ENCODE measurements around the gene PIGL.
"Not testable (repeated sequence)": the region's sequence is repeated elsewhere in the genome, so short reads cannot be mapped to it uniquely, and the experiment has no call there.

Gene PIGL

DNA sequence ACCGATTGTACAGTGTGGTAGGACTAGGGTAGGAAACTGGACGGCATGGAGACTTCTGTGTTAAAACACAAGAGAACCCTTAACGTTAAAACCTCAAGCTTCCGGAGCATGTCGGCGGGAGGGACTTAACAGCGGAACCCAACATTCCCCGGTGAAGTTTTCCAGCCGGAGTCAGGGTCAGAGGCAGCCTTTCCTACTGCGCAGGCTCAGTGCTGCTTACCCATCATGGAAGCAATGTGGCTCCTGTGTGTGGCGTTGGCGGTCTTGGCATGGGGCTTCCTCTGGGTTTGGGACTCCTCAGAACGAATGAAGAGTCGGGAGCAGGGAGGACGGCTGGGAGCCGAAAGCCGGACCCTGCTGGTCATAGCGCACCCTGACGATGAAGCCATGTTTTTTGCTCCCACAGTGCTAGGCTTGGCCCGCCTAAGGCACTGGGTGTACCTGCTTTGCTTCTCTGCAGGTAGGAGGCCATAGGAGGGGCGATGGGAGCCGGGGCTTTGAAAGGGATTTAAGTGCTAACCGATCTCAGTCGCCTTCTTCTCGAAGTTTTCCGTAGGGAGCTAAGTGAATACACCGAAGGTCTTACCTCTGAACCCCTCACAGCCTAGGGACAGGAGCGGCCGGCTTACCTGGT lies at the start of gene PIGL:
PIGL (plus strand) TSS at position 209 of the 634 bp plus-strand sequence; CDS start at position 226, 17 bp downstream.
- Histone ChIP-seq H3K9ac (ENCODE audit: low read length) (peak within 1 kb of the TSS; percentile 96), H3K9me3 (ENCODE audit: control insufficient read depth, low read length) (no peaks in the 10 kb centered on the region), H3K4me3 (ENCODE audit: low read length) (peak within 1 kb of the TSS; percentile 97), H3K4me1 (ENCODE audit: control insufficient read depth, insufficient read depth, low read length) (peaks cover 35% of the 10 kb centered on the region), H3K36me3 (ENCODE audit: control insufficient read depth, insufficient read depth, low read length, severe bottlenecking) (no peaks in the 10 kb centered on the region), H3K27me3 (replicated peaks; ENCODE audit: control insufficient read depth, insufficient read depth, low read length) (no peaks in the 10 kb centered on the region)
- peak; percentile 96 for DNase-seq (ENCODE audit: low read depth)

GRCh38 chr17:16171613-16172012 lies 45.4 kb upstream of the PIGL start:
- no peak for DNase-seq (ENCODE audit: low read depth)
- Histone ChIP-seq H3K27me3 (replicated peaks; ENCODE audit: control insufficient read depth, insufficient read depth, low read length) (no peaks in the 10 kb centered on the region), H3K9me3 (ENCODE audit: control insufficient read depth, low read length) (no peaks in the 10 kb centered on the region), H3K9ac (ENCODE audit: low read length) (no peak overlapping the region), H3K4me1 (ENCODE audit: control insufficient read depth, insufficient read depth, low read length) (no peaks in the 10 kb centered on the region), H3K4me3 (ENCODE audit: low read length) (no peak overlapping the region), H3K36me3 (ENCODE audit: control insufficient read depth, insufficient read depth, low read length, severe bottlenecking) (peaks cover 21% of the 10 kb centered on the region)

DNA sequence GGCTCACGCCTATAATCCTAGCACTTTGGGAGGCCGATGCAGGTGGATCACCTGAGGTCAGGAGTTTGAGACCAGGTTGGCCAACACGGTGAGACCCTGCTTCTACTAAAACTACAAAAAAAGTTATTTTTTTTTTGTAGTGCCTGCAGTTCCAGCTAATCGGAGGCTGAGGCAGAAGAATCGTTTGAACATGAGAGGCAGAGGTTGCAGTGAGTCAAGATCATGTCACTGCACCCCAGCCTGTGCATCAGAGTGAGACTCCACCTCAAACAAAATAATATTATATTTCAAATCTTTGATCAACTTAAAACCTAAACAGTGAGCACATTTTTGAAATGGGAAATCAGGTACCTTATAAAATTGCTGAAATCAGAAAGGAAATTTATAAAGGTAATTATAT lies 38.2 kb upstream of the PIGL start:
- Histone ChIP-seq H3K9me3 (ENCODE audit: control insufficient read depth, low read length) (no peaks in the 10 kb centered on the region), H3K9ac (ENCODE audit: low read length) (no peak overlapping the region), H3K4me3 (ENCODE audit: low read length) (no peak overlapping the region), H3K4me1 (ENCODE audit: control insufficient read depth, insufficient read depth, low read length) (peaks cover 9% of the 10 kb centered on the region), H3K27me3 (replicated peaks; ENCODE audit: control insufficient read depth, insufficient read depth, low read length) (no peaks in the 10 kb centered on the region), H3K36me3 (ENCODE audit: control insufficient read depth, insufficient read depth, low read length, severe bottlenecking) (peaks cover 12% of the 10 kb centered on the region)
- DNase-seq (ENCODE audit: low read depth) = no peak

- Histone ChIP-seq H3K4me1 (ENCODE audit: control insufficient read depth, insufficient read depth, low read length) (peaks cover 9% of the 10 kb centered on the region), H3K9me3 (ENCODE audit: control insufficient read depth, low read length) (no peaks in the 10 kb centered on the region), H3K9ac (ENCODE audit: low read length) (no peak overlapping the region), H3K4me3 (ENCODE audit: low read length) (no peak overlapping the region), H3K27me3 (replicated peaks; ENCODE audit: control insufficient read depth, insufficient read depth, low read length) (no peaks in the 10 kb centered on the region), H3K36me3 (ENCODE audit: control insufficient read depth, insufficient read depth, low read length, severe bottlenecking) (peaks cover 35% of the 10 kb centered on the region)
- DNase-seq (ENCODE audit: low read depth) = no peak
Measured at GRCh38 chr17:16181581-16181980, 35.4 kb upstream of the PIGL start.

DNA sequence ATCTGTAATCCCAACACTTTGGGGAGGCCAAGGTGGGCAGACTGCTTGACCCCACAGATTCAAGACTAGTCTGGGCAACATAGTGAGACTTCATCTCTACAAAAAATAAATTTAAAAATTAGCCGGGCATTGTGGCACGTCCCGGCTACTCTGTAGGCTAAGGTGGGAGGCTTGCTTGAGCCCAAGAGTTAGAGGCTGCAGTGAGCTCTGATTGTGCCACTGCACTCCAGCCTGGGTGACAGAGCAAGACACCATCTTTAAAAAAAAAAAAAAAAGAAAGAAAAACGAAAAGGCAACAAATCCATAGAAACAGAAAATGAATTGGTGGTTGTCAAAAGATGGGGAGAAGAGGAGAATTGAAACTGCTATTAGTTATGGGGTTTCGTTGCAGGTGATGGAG lies 29.4 kb upstream of the PIGL start:
- peaks cover 14% of the 10 kb centered on the region for H3K4me1 ChIP-seq (ENCODE audit: control insufficient read depth, insufficient read depth, low read length)
- H3K4me3 ChIP-seq (ENCODE audit: low read length) = no peak overlapping the region
- H3K9me3 ChIP-seq (ENCODE audit: control insufficient read depth, low read length) = no peaks in the 10 kb centered on the region
- H3K9ac ChIP-seq (ENCODE audit: low read length) = no peak overlapping the region
- H3K27me3 ChIP-seq (replicated peaks; ENCODE audit: control insufficient read depth, insufficient read depth, low read length) = no peaks in the 10 kb centered on the region
- DNase-seq (ENCODE audit: low read depth) = no peak
- peaks cover 39% of the 10 kb centered on the region for H3K36me3 ChIP-seq (ENCODE audit: control insufficient read depth, insufficient read depth, low read length, severe bottlenecking)

DNA sequence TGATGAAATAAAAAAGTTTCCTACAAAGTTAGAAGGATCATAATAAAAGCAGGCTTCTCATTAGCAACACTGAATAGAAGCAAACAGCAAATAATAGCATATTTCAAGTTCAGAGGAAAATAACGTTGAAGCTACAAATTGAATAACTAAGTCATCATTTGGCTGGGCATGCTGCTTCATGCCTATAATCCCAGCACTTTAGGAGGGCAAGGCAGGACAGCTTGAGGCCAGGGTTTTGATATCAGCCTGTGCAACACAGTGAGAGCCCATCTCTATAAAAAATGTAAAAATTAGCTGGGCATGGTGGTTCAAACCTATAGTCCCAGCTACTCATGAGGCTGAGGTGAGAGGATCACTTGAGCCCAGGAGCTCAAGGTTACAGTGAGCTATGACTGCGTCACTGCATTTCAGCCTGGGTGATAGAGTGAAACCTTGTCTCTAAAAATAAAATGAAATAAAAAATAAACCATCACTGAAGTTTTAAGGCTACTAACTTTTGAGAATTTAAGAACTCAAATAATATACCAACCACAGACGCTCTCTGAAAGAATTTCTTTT lies 27.1 kb upstream of the PIGL start:
- Histone ChIP-seq H3K4me1 (ENCODE audit: control insufficient read depth, insufficient read depth, low read length) (peaks cover 14% of the 10 kb centered on the region), H3K36me3 (ENCODE audit: control insufficient read depth, insufficient read depth, low read length, severe bottlenecking) (peaks cover 43% of the 10 kb centered on the region)
- DNase-seq (ENCODE audit: low read depth) = no peak

GRCh38 chr17:16190703-16191360 lies 26.2 kb upstream of the PIGL start:
- Histone ChIP-seq H3K36me3 (ENCODE audit: control insufficient read depth, insufficient read depth, low read length, severe bottlenecking) (peaks cover 40% of the 10 kb centered on the region), H3K27me3 (replicated peaks; ENCODE audit: control insufficient read depth, insufficient read depth, low read length) (no peaks in the 10 kb centered on the region), H3K9ac (ENCODE audit: low read length) (no peak overlapping the region), H3K4me1 (ENCODE audit: control insufficient read depth, insufficient read depth, low read length) (peaks cover 14% of the 10 kb centered on the region), H3K9me3 (ENCODE audit: control insufficient read depth, low read length) (no peaks in the 10 kb centered on the region), H3K4me3 (ENCODE audit: low read length) (no peak overlapping the region)
- no peak for DNase-seq (ENCODE audit: low read depth)

More for the DNA sequence above, 27.1 kb upstream of the PIGL start:
- Histone ChIP-seq H3K9me3 (ENCODE audit: control insufficient read depth, low read length) (no peaks in the 10 kb centered on the region), H3K4me3 (ENCODE audit: low read length) (no peak overlapping the region), H3K9ac (ENCODE audit: low read length) (no peak overlapping the region), H3K27me3 (replicated peaks; ENCODE audit: control insufficient read depth, insufficient read depth, low read length) (no peaks in the 10 kb centered on the region)

- Histone ChIP-seq H3K4me3 (ENCODE audit: low read length) (no peak overlapping the region), H3K36me3 (ENCODE audit: control insufficient read depth, insufficient read depth, low read length, severe bottlenecking) (peaks cover 33% of the 10 kb centered on the region), H3K4me1 (ENCODE audit: control insufficient read depth, insufficient read depth, low read length) (peaks cover 14% of the 10 kb centered on the region), H3K9me3 (ENCODE audit: control insufficient read depth, low read length) (no peaks in the 10 kb centered on the region), H3K9ac (ENCODE audit: low read length) (no peak overlapping the region), H3K27me3 (replicated peaks; ENCODE audit: control insufficient read depth, insufficient read depth, low read length) (no peaks in the 10 kb centered on the region)
- DNase-seq (ENCODE audit: low read depth) = no peak
Measured at GRCh38 chr17:16191604-16192003, 25.4 kb upstream of the PIGL start.

- peaks cover 22% of the 10 kb centered on the region for H3K4me1 ChIP-seq (ENCODE audit: control insufficient read depth, insufficient read depth, low read length)
- peaks cover 32% of the 10 kb centered on the region for H3K36me3 ChIP-seq (ENCODE audit: control insufficient read depth, insufficient read depth, low read length, severe bottlenecking)
- H3K9me3 ChIP-seq (ENCODE audit: control insufficient read depth, low read length); H3K9ac ChIP-seq (ENCODE audit: low read length); DNase-seq (ENCODE audit: low read depth); H3K27me3 ChIP-seq (replicated peaks; ENCODE audit: control insufficient read depth, insufficient read depth, low read length); H3K4me3 ChIP-seq (ENCODE audit: low read length): not testable (repeated sequence)
Measured at GRCh38 chr17:16194307-16194835, 22.6 kb upstream of the PIGL start.

DNA sequence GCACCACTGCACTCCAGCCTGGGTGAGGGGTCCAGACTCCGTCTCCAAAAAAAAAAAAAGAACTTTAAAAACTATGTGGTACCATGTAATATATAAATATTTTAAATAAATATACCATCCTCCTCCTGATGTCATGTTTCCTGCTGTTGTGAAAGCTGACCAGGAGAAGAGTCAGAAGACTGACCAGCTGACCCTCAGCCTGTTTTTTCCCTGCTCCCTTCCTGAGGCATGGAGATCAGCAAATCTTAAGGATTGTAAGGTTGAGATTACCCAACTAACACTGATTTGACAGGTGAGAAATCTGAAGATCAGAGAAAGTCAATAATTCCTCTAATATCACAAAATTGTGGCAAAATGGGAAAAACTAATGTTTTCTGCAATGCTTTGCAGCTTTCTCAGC lies 19.7 kb upstream of the PIGL start:
- no peak for DNase-seq (ENCODE audit: low read depth)
- Histone ChIP-seq H3K4me1 (ENCODE audit: control insufficient read depth, insufficient read depth, low read length) (peaks cover 24% of the 10 kb centered on the region), H3K4me3 (ENCODE audit: low read length) (no peak overlapping the region), H3K27me3 (replicated peaks; ENCODE audit: control insufficient read depth, insufficient read depth, low read length) (no peaks in the 10 kb centered on the region), H3K36me3 (ENCODE audit: control insufficient read depth, insufficient read depth, low read length, severe bottlenecking) (peaks cover 27% of the 10 kb centered on the region), H3K9me3 (ENCODE audit: control insufficient read depth, low read length) (no peaks in the 10 kb centered on the region), H3K9ac (ENCODE audit: low read length) (no peak overlapping the region)

DNA sequence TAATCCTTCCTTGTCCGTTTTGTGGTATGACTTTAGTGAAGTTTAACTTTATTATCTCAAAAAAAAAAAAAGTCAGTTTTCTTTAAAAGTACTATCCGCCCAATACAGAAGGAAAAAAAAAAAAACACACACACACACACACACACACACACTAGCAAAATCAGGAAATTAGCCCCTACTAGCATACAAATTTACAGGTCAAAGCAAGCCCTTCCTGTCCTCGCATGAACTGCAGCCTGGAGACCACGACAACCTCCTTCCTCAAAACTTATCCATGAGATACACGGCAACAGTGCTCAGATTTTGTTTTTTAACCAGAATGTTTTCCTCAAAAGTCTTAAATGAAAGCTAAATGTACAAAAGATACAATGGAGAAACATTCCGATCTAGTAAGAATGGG lies 17.9 kb upstream of the PIGL start:
- H3K36me3 ChIP-seq (ENCODE audit: control insufficient read depth, insufficient read depth, low read length, severe bottlenecking) = peaks cover 14% of the 10 kb centered on the region
- H3K4me3 ChIP-seq (ENCODE audit: low read length) = no peak overlapping the region
- DNase-seq (ENCODE audit: low read depth) = no peak
- H3K9ac ChIP-seq (ENCODE audit: low read length) = no peak overlapping the region
- peaks cover 37% of the 10 kb centered on the region for H3K4me1 ChIP-seq (ENCODE audit: control insufficient read depth, insufficient read depth, low read length)
- H3K27me3 ChIP-seq (replicated peaks; ENCODE audit: control insufficient read depth, insufficient read depth, low read length) = no peaks in the 10 kb centered on the region
- no peaks in the 10 kb centered on the region for H3K9me3 ChIP-seq (ENCODE audit: control insufficient read depth, low read length)
